Caco-2 (cell line): ENCODE data around the gene CCDC154. TPM values are rescaled to one million over a fixed set of nuclear protein-coding genes. Genes with fewer than 3 reads are reported as not detected.

Experiments
- BruUV-seq: library from RNA; stranded (reverse); fragments of 400-500 nt; replicated peaks from 2 replicates; lab custom pipeline; 2021; lab: Mats Ljungman, UMichigan
- CTCF ChIA-PET: fragments of 300-600 bp; sonication (Branson Sonifier 250); formaldehyde crosslinking; loops from one replicate; lab custom pipeline; 2022; ENCODE audit warnings: antibody characterized with exemption; lab: Charles Lee
- POLR2A ChIA-PET: fragments of 300-600 bp; sonication (Branson Sonifier 250); formaldehyde crosslinking; loops from one replicate; lab custom pipeline; 2022; ENCODE audit warnings: antibody characterized with exemption; lab: Charles Lee
- DNase-seq, 2 experiments: peaks; one replicate each; pipeline versions ENCODE4 v3.0.0 to v3.0.0-alpha.2; 2020 to 2022
- H3K27me3 ChIP-seq: replicated peaks from 2 replicates; pipeline ENCODE4 v1.6.0; 2011; ENCODE audit warnings: low read length; ENCODE audit not compliant: control insufficient read depth, insufficient read depth
- H3K36me3 ChIP-seq: 2 replicates; pipeline ENCODE4 v1.5.1; 2011; ENCODE audit warnings: low read length; ENCODE audit not compliant: control insufficient read depth, insufficient read depth
- H3K4me1 ChIP-seq: fragments of 250-450 bp; sonication (Bioruptor Pico); 2 replicates; pipeline ENCODE4 v1.5.1; 2020; ENCODE audit warnings: mild to moderate bottlenecking
- H3K4me3 ChIP-seq: 2 replicates; pipeline ENCODE4 v1.5.1; 2011; ENCODE audit warnings: low read depth, mild to moderate bottlenecking, control low read depth, low read length
- H3K9me3 ChIP-seq: fragments of 250-450 bp; sonication (Bioruptor Pico); 2 replicates; pipeline ENCODE4 v1.5.1; 2020; ENCODE audit warnings: mild to moderate bottlenecking, moderate library complexity
- H3K27ac Mint-ChIP-seq: one replicate; pipeline ENCODE4 v1.8.0; 2022; ENCODE audit warnings: mixed read lengths; ENCODE audit not compliant: unreplicated experiment
- H3K27me3 Mint-ChIP-seq: one replicate; pipeline ENCODE4 v1.8.0; 2022; ENCODE audit warnings: mixed read lengths; ENCODE audit not compliant: insufficient read depth, unreplicated experiment
- H3K36me3 Mint-ChIP-seq: one replicate; pipeline ENCODE4 v1.8.0; 2022; ENCODE audit warnings: mild to moderate bottlenecking, mixed read lengths; ENCODE audit not compliant: insufficient read depth, unreplicated experiment
- H3K4me1 Mint-ChIP-seq: one replicate; pipeline ENCODE4 v1.8.0; 2022; ENCODE audit warnings: low read depth, mixed read lengths; ENCODE audit not compliant: unreplicated experiment
- H3K4me3 Mint-ChIP-seq: one replicate; pipeline ENCODE4 v1.8.0; 2022; ENCODE audit warnings: mild to moderate bottlenecking, moderate library complexity, mixed read lengths; ENCODE audit not compliant: unreplicated experiment
- H3K9me3 Mint-ChIP-seq: one replicate; pipeline ENCODE4 v1.8.0; 2022; ENCODE audit warnings: mixed read lengths; ENCODE audit not compliant: unreplicated experiment
- intact Hi-C: fragments of 100-400 bp; cut with micrococcal nuclease; formaldehyde crosslinking; loops from one replicate; pipeline ENCODE4 v1.10.0; 2022; ENCODE audit not compliant: unreplicated experiment
- total RNA-seq: library from RNA; stranded (reverse); gene quantifications from 2 replicates; pipeline ENCODE4 v1.2.3, GENCODE V29; 2022
- TF ChIP-seq, protein P1 (sequence below), 2 experiments: fragments of 200-600 bp in 1 of 2; IDR thresholded peaks; 1 replicate in 1 of 2; 2 replicates in 1 of 2; pipeline versions ENCODE4 v1.5.1 to v1.8.0; 2011 to 2022; ENCODE audit warnings: antibody characterized with exemption in 1 of 2, control low read depth in 1 of 2, inconsistent platforms in 1 of 2, low read depth in 1 of 2, low read length in 1 of 2, mild to moderate bottlenecking in 1 of 2, moderate library complexity in 1 of 2; ENCODE audit not compliant: insufficient read depth in 1 of 2, severe bottlenecking in 1 of 2, unreplicated experiment in 1 of 2

CCDC154 gene
- total RNA-seq, 1 experiment from 2014 or later = 1.1 TPM

DNA sequence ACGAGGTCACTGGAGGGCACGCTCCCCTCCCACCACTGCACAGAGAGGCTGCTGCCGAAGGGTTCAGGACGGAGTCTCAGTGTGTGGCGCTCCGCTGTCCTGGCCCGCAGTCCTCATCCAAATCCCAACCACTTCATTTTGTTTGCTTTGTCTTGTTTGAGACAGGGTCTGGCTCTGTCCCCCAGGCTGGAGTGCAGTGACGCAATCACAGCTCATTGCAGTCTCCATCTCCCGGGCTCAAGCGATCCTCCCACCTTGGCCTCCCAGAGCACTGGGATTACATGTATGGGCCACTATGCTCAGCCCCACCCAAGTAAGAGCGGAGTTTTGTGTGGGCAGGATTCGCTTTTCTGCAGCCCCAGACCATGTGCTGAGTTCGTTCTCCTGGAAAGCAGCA lies 42.6 kb downstream of the CCDC154 start:
- H3K4me1 ChIP-seq = no peaks in the 10 kb centered on the region
- Mint-ChIP-seq H3K27ac (no peak overlapping the region), H3K4me1 (no peaks in the 10 kb centered on the region), H3K27me3 (no peaks in the 10 kb centered on the region), H3K36me3 (peaks cover 13% of the 10 kb centered on the region), H3K9me3 (no peaks in the 10 kb centered on the region), H3K4me3 (no peak overlapping the region)
- no peaks in the 10 kb centered on the region for H3K9me3 ChIP-seq
- no TSS peak for BruUV-seq
- H3K4me3 ChIP-seq = no peak overlapping the region
- intact Hi-C loops = no loop called here
- no peaks in the 10 kb centered on the region; the same call in 1 of the 2 replicates for H3K36me3 ChIP-seq
- H3K27me3 ChIP-seq = no peaks in the 10 kb centered on the region
- ChIA-PET POLR2A (no interaction called here), CTCF (no interaction called here)
- DNase-seq = no peak
- TF ChIP-seq, protein P1, sequence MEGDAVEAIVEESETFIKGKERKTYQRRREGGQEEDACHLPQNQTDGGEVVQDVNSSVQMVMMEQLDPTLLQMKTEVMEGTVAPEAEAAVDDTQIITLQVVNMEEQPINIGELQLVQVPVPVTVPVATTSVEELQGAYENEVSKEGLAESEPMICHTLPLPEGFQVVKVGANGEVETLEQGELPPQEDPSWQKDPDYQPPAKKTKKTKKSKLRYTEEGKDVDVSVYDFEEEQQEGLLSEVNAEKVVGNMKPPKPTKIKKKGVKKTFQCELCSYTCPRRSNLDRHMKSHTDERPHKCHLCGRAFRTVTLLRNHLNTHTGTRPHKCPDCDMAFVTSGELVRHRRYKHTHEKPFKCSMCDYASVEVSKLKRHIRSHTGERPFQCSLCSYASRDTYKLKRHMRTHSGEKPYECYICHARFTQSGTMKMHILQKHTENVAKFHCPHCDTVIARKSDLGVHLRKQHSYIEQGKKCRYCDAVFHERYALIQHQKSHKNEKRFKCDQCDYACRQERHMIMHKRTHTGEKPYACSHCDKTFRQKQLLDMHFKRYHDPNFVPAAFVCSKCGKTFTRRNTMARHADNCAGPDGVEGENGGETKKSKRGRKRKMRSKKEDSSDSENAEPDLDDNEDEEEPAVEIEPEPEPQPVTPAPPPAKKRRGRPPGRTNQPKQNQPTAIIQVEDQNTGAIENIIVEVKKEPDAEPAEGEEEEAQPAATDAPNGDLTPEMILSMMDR (IDR thresholded peaks at IDR 0.05; ENCODE audit: insufficient read depth in 1 of 2, low read depth in 1 of 2, low read length in 1 of 2, severe bottlenecking in 1 of 2, unreplicated experiment in 1 of 2) = no peak

DNA sequence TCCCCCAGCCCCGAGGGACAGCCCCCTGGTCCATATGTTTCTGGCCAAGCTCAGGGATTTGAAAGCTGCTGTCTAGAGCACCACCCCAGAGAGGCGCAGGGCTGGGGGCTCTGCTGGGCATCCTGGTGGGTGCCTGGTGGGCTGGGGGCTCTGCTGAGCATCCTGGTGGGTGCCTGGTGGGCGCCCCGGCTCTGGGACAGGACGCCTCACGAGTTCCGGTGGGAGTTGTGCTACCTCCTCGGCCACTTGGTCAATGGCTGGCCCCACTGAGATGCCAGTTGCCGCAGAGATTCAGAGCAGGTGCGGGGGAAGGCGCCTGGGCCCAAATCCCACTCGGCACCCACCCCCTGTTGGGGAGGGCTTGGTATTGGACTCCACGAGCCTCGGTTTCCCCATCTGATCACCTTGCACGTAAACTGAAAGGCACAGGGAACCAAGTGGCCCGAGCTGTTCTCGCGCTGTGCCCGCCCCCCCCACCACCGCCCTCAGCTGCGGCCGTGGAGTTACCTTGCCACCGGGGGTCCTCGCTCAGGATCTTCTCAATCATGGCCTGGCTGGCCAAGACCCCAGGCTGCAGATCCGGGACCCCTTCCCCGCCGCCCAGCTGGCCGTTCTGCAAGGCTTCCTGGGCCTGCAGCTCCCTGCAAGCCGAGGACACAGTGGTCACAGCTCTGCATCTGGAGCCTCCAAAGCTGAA lies 43.1 kb downstream of the CCDC154 start:
- ChIA-PET CTCF (no interaction called here), POLR2A (no interaction called here)
- H3K36me3 Mint-ChIP-seq = peaks cover 13% of the 10 kb centered on the region
- H3K4me1 ChIP-seq = no peaks in the 10 kb centered on the region
- no peaks in the 10 kb centered on the region for H3K4me1 Mint-ChIP-seq
- H3K9me3 Mint-ChIP-seq = no peaks in the 10 kb centered on the region
- BruUV-seq = no TSS peak
- no peak overlapping the region for H3K27ac Mint-ChIP-seq
- H3K36me3 ChIP-seq = no peaks in the 10 kb centered on the region; the same call in 1 of the 2 replicates
- H3K9me3 ChIP-seq = no peaks in the 10 kb centered on the region
- intact Hi-C loops = no loop called here
- DNase-seq = no peak
- H3K4me3 Mint-ChIP-seq = no peak overlapping the region
- no peak overlapping the region for H3K4me3 ChIP-seq
- no peaks in the 10 kb centered on the region for H3K27me3 Mint-ChIP-seq
- TF ChIP-seq, protein P1 (IDR thresholded peaks at IDR 0.05; ENCODE audit: insufficient read depth in 1 of 2, low read depth in 1 of 2, low read length in 1 of 2, severe bottlenecking in 1 of 2, unreplicated experiment in 1 of 2) = no peak
- H3K27me3 ChIP-seq = no peaks in the 10 kb centered on the region

DNA sequence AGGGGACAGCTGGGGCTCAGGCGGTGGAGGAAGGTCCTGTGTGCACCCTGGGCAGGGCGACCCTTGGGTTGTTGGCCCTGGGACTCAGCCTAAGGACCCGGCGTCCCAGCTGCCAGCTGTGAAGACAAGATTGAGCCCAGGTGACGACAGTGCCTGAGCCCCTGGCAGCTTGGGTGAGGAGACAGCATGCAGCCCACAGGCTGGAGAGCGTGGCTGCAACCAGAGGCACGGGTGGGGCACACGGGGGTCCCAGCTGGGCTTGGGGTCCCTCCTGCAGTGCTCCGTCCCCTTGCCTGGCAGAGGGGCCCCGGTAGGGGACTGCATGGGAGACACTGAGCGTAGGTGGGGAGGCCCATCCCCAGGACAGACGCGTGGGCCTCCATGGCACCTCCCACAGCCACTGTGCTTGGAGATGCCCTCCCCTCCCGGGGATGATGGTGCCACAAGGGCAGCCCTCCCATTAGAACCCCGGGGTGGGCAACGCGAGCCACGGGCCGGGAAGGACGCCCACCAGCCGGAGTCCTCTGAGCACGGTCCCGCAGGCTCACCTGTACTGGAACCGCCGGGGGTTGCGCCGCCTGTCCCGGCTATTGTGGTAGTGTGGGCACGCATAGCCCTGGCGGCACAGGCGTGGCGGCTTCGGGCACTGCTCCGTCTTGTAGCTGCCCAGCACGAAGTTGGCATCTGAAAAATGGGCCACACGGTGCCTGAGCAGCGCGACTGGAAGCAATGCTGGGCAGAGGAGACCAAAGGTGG lies 45.4 kb downstream of the CCDC154 start:
- no peak overlapping the region for H3K4me3 ChIP-seq
- ChIA-PET CTCF (no interaction called here), POLR2A (no interaction called here)
- no peaks in the 10 kb centered on the region for H3K9me3 ChIP-seq
- Mint-ChIP-seq H3K4me1 (no peaks in the 10 kb centered on the region), H3K4me3 (no peak overlapping the region), H3K36me3 (peaks cover 13% of the 10 kb centered on the region), H3K9me3 (no peaks in the 10 kb centered on the region), H3K27me3 (no peaks in the 10 kb centered on the region), H3K27ac (no peak overlapping the region)
- intact Hi-C loops = no loop called here
- DNase-seq = no peak
- H3K27me3 ChIP-seq = no peaks in the 10 kb centered on the region
- no peaks in the 10 kb centered on the region for H3K36me3 ChIP-seq
- BruUV-seq = no TSS peak
- H3K4me1 ChIP-seq = no peaks in the 10 kb centered on the region
- TF ChIP-seq, protein P1 (IDR thresholded peaks at IDR 0.05; ENCODE audit: insufficient read depth in 1 of 2, low read depth in 1 of 2, low read length in 1 of 2, severe bottlenecking in 1 of 2, unreplicated experiment in 1 of 2) = no peak
